NCI-H1048 (cell line): ENCODE data around the gene MUC16.
"Not testable (repeated sequence)": the region's sequence is repeated elsewhere in the genome, so short reads cannot be mapped to it uniquely, and the experiment has no call there.

ENCODE experiments used
- DNase-seq: peaks from one replicate; lab custom pipeline; 2025; lab: John Stamatoyannopoulos, UW

The MUC16 gene

DNA sequence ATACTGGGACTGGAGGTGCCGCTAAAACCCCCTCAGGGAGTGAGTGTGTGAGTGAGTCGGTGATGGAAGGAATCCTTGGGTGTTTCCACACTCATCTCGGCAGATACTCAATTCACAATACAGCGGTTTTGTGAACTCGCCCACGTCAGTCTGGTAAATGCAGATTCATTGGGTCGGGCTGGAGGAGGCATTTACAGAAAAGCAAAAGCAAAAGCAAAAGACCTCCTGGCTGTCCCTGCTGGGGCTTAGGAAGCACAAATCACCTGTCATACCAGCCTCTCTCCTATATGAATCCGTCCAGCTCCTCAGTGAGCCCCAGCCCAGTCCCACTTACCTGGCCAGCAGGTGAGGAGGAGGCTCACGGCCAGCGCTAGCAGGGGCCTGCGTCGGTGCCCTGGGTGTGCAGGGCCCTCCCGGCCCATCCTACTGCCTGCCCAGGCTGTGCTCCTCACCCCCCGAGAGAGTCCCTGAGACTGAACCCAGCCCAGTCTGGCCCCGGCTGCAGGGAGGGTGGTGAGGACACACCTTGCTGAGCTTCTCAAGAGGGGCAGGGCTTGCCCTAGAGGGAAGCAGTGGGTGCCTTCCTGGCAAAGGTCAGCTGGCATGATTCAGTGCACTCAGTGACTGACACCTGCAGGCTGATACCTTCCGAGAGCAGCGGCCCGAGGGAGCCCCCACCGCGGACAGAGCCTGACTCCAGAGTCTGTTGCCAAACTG is at the start of gene MUC16:
Gene MUC16 (minus strand): TSS at position 475 of the 717 bp plus-strand sequence.
- no peak for DNase-seq

DNA sequence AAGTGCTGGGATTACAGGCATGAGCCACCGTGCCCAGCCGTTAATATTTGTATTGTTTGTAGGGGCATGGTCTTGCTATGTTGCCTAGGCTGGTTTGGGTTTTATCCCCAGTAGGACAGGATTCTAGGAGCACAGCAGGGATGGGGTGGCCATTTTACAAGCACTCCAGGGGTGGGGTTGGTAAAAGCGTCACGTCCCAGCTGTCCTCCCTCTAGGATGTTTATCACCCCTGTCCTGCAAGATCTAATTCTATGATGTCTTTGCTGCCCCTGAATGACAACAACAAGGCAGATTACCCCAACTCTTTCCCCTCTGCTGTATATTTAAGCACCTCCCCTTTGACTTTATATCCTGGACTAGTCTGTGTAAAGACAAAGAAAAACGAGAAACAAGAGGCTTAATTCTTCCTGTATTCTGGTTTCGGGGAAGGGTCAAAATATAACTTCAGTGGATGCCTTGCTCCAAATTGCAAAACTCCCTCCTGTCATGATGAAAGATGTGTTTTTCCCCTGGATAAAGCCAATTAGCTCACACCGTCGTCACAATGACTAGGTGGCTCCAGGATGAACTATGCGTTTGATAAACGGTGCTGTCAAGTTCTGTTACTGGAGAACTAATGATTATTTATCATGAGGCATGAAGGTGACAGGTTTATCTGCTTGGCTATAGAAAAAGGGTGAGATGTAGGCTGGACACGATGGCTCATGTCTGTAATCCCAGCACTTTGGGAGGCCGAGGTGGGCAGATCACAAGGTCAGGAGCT is 48.9 kb upstream of the MUC16 start:
- no peak for DNase-seq

DNA sequence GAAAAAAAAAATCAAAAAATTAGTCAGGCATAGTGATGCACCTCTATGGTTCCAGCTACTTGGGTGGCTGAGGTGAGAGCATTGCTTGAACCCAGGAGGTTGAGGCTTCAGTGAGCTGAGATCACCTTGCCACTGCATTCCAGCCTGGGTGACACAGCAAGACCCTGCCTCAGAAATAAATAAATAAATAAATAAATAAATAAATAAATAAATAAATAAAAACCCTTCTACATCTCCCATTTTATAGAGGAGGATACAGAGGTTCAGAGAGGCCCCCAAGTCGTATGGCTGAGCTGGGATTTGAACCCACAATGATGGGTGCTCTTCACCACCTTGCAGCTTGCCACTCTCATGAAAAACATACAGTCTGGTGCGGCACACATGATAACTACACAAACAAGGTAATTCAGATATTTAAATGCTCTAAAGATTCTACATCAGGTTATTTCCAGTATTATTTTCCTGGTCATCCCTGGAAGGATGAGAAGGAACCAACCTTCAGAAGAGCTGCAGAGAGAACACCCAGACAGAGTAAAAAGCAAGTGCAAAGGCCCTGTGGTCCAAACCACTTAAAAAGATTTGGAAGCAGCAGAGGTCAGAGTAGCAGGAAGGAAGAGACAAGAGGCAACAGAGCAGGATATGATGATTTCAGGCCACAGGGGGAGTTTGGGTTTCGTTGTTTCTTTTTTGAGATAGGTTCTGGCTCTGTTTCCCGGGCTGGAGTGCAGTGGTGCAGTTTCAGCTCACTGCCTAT is 47.5 kb upstream of the MUC16 start:
- no peak for DNase-seq

DNA sequence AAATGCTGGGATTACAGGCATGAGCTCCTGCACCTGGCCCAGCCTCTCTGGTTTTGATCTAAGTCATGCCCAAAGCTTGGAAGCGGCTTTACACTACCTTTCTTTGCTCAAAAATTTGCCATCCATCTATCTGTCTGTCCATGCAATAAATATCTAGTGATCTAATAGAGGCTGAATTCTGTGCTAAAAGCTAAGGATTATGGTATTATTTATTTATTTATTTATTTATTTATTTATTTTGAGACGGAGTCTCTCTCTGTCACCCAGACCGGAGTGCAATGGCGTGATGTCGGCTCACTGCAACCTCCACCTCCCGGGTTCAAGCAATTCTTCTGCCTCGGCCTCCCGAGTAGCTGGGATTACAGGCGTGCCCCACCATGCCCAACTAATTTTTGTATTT is 45.9 kb upstream of the MUC16 start:
- DNase-seq: not testable (repeated sequence)

DNA sequence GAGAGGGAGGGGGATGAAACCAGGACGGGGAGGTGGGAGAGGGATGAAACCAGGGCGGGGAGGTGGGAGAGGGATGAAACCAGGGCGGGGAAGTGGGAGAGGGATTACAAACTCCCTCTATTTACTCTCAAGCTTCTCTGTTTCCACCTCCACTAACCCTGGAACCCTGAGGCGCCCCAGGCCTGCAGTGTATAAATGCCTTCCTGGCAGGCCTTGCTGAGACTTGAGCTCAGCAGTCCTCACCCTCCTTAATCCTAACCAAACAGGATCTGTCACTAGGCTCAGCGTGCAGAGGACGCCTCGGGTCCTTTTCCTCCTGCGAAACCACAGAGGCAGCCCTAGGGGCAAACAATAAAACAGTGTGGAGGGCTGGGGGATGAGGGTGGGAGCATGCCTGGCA is 44.6 kb upstream of the MUC16 start:
- no peak for DNase-seq

DNA sequence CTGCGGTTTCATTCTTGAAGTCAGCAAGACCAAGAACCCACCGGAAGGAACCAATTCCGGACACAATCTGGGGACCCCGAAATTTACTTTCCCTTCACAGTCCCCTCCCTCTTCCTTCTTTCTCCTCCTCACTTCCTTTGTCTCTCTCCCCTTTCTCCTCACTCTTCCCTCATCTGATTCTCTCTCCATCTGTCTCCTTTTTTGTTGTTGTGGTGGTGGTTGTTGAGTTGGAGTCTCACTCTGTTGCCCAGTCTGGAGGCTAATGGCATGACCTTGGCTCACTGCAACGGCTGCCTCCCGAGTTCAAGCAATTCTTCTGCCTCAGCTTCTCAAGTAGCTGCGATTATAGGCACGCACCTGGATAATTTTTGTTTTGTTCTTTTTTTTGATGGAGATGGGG is 44.0 kb upstream of the MUC16 start:
- no peak for DNase-seq

DNA sequence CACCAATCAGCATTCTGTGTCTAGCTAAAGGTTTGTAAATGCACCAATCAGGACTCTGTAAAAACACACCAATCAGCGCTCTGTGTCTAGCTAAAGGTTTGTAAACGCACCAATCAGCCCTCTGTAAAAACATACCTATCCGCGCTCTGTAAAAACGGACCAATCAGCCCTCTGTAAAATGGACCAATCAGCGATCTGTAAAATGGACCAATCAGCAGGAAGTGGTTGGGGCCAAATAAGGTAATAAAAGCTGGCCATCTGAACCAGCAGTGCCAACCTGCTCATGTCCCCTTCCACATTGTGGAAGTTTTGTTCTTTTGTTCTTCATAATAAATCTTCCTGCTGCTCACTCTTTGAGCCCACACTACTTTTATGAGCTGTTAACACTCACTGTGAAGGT is 43.5 kb upstream of the MUC16 start:
- DNase-seq: not testable (repeated sequence)

DNA sequence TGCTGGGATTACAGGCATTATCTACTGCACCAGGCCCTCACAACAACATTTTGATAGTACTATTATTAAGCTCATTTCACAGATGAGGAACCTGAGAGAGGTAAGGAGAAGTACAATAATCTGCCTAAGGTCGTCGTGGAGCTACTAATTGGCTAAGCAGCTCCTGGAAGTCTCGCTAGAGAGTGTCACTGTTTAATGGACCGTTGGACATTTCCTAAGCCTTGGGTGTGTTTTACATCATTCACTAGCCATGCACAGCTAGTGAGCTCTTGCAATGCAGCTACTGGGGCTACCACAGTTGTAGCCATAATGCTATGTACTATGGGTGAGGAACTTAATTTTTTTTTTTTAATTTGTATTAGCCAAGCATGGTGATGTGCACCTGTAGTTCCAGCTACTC is 42.7 kb upstream of the MUC16 start:
- no peak for DNase-seq

DNA sequence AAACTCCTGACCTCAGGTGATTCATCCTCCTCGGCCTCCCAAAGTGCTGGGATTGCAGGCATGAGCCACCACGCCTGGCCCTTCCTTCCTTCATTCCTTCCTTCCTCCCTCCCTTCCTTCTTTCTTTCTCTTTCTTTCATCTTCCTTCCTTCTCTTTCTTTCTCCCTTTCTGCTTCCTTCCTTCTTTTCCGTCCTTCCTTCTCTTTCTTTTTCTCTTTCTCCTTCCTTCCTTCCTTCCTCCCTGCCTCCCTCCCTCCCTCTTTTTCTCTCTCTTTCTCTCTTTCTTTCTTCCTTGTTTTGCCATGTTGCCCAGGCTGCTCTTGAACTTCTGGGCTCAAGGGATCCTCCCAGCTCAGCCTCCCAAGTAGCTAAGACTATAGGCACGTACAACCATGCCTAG is 36.5 kb upstream of the MUC16 start:
- DNase-seq: no peak

DNA sequence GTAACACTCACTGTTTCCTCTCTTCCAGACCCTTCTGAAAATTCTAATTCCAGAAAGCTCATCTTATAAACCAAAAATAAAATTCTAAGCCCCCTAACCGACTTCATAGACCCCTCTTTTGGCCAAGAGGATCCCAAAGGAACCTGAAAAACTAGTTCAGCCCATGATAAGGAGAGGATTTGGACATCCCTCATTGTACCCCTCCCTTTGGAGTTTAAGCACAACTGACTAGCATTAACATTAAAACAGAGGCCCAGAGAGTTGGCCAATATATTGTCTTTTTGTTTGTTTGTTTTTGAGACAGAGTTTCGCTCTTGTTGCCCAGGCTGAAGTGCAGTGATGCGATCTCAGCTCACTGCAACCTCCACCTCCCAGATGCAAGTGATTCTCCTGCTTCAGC is 34.2 kb upstream of the MUC16 start:
- no peak for DNase-seq

DNA sequence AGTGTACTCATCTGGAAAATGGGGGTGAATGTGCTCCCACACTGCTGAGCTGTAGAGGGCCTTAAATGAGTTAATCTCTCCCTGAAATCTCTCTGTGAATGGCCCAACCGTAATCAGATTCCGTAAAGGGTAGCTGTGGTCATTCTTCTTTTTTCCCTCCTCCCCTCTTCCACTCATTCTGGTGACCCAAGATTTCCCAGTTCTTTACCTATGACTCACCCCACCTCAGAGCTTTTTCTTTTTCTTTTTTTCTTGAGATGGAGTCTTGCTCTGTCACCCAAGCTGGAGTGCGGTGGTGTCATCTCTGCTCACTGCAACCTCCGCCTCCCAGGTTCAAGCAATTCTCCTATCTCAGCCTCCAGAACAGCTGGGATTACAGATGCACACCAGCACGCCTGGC is 33.3 kb upstream of the MUC16 start:
- DNase-seq: no peak

DNA sequence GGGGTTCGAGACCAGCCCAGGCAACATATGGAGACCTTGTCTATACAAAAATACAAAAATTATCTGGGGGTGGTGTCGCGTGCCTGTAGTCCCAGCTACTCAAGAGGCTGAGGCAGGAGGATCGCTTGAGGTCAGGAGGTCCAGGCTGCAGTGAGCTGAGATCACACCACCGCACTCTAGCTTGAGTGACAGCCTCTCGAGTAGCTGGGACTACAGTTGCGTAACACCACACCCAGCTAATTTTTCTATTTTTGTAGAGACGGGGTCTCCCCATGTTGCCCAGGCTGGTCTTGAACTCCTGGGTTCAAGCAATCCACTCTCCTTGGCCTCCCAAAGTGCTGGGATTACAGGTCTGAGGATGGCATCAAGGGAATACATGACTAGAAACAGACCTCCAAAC is 30.8 kb upstream of the MUC16 start:
- no peak for DNase-seq

DNA sequence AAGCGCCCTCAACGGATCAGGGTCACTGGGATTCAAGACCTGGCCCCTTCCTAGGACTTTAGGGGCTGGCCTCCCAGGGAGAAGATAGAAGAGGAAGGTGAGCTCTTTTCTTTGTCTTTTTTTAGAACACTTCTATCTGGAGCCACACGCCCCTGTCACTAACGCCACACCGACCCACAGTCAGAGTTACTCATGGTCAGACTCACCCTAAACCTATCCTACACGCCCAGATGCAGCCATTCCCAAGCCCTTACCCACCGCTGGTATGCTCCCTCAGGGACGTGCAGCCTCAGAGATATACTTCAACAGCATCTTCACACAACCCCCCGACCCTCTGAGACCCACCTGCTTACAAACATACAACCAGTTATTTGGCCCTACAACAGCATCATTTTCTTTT is 29.9 kb upstream of the MUC16 start:
- DNase-seq: no peak

DNA sequence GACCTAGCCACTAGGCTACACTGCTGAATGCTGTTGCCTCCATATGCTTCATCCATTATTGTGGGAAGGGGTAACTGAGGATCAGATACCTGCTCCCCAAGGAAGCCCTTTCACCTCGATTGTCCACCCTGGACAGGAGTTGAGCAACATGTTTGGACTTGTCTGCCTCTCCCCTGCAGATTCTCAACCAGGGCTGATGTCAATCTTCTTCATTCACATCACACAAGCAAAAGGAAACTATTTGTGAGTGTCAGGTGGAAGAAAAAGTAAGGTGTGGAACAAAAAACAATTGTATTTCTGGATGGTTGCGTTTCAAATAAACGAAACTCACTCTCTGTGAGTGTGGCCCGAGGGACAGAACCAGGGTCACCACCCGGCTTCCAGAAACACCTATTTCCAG is 29.5 kb upstream of the MUC16 start:
- DNase-seq: no peak

DNA sequence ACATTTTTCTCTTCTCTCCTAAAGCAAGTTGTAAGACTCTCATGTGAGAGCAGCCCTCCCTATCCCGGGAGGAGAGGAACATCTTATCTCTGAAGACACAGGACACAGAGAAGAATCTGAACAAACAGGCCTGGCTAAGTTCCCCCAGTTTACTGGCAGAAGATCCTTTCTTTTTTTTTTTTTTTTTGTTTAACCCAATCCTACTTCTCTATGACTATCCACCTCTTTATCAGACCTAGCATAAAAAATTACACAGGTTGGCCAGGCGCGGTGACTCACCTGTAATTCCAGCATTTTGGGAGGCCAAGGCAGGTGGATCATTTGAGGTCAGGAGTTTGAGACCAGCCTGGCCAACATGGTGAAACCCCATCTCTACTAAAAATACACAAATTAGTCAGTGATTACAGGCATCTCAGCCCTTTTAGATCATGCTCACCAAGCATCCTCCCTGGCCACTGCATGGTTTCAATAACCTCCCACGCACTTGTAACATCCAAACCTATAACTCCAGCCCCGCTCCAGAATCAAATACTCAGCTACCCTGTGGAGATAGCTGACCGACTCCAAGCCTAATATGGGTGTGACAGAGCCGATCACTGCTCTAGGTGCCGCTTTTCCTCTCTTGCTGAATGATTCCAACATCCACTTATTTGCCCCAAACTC is 27.3 kb upstream of the MUC16 start:
- DNase-seq: no peak

DNA sequence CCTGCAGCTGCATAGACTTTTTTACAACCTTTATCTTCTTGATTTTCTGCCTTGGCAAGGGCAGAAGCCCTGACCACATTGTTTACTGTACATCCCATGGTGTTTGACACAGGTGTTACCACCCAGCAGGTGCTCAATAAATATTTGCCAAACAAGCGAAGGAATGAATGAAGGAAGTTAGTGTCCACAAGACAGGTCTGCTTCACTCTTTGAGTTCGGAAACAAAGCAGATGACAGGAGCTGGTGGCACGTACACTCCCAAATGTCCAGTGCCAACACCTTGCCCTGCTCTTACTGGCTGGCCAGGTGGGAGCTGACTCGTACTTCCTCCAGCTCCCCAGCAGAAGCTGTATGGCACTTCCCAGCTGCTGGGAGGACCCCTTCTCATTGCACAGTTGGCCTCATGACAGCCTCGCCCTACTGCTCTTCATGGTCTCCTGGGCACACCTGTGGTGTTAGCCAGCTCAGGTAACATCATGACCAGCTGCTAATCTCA is 22.0 kb upstream of the MUC16 start:
- no peak for DNase-seq

DNA sequence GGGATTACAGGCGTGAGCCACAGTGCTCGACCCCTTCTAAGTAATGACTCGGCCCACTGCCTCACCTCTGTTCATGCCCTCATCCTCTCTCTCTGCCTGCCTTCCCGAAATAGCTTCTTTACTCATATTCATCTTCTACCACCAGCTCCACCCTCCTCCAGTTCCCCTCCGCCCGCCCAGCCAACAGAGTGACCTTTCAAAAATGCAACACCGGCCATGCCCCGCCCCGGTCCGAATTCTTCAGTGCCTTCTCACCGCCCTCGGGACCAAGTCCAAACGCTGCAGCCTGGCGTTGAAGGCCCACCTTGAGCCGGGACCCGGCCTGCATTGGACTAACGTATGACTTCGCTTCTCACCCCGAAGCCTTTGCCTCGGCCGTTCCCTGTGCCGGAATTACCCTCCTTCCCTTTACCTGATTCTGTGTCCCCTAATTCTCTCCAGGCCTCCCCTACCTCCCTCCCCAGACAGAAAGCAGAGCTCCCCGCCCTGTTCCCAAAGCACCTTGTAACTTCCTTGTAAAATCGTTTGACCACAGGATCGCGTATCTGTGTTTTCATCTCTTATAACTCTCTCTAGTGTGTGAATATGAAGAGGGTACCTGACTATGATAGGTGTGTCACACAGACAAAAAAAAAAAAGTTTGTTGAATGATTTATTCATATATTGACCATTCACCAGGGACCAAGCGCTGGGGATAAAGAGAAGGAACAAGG is 8.1 kb upstream of the MUC16 start:
- no peak for DNase-seq

DNA sequence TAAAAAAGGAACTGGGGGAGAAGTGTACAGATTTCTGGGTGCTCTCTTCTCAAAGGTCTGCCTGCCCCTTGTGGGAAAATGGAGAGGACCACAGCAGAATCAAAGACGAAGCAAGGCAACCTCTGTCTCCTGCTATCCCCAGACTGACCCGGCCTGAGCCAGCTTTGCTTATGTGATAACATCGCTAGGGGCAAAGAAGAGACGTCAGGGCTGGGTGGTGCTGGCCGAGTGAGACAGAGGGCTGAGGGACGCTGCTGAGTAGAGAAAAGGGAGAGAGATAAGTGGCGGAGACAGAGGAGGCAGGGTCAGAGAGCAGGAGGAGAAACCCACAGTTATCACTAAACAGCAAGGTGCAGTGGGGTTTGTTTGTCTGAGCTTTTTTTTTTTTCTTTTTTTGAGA is 4.6 kb upstream of the MUC16 start:
- DNase-seq: no peak

DNA sequence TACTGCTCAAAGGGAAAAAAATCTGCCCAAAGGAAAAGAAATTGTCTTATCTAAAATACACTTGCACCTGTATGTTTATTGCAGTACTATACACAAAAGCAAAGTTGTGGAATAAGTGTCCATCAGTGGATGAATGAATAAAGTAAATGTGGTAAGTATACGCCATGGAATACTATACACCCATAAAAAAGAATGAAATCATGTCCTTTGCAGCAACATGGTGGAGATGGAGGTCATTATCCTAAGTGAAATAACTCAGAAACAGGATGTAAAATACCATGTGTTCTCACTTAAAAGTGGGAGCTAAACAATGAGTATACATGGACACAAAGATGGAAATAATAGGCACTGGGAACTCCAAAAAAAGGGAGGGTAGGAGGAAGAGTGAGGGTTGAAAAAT is 3.8 kb upstream of the MUC16 start:
- no peak for DNase-seq

DNA sequence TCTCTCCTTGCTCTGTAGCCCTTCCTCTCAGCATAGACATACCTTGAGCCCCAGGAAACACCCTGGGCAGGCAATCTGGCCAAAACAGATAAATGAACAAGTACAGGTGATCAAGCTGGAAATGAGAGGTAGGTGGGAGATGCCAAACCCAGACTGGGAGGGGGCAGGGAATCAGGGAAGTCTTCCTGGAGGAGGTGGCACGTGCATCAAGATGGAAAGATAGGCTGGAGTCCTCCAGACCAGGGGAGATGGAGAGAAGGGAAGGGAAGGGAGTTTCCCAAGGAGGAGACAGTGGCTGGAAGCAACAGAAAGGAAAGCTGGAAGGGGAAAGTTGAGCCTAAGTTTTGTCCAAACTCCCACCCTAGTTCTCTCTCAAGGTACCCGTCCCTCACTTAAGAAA is 1.7 kb upstream of the MUC16 start:
- no peak for DNase-seq

DNA sequence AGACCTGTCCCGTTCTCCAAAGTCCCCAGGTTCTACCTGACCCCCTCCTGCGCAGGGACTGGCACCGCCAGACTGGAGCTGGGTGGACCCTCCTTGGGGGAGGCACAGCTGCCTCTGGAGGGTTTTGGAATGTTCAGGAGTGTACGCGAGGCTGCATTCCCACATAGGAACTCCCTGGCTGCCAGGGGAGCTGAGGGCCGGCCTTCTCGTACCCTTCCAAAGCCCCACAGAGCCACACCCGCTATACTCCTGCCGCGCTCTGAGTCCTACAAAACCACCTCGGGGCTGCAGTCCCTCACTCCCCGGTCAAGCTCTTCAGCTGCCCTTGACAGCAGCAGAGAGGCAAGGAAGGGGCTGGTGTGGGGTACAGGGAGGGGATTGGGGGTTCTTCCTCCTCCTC is 484 bp upstream of the MUC16 start:
- no peak for DNase-seq

DNA sequence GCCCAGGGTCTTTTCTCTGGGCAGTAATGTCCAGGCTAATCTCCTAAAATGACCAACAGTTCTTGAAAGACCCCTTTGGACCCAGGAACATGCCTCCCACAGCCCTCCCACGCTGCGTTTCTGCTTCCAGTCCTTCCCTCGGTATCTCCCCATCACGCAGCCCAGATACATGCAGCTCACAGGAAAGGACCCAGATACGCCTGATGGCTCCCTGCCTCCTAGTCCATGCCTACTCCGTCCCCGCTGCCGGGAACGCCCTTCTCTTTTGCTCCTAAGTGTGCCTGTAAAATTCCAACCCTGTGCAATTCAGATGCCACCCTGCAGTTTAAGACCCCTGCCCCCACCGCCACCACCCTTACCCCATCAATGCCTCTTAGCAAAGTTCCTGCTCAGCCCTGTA is 778 bp downstream of the MUC16 start:
- DNase-seq: no peak
